HTR-8/SVneo (cell line): ENCODE data around the gene ACHE.
"Not testable (repeated sequence)": the region's sequence is repeated elsewhere in the genome, so short reads cannot be mapped to it uniquely, and the experiment has no call there.

Experiments
- DNase-seq: peaks from one replicate; pipeline ENCODE4 v3.0.0; 2011; ENCODE audit warnings: low spot score, mixed read lengths; ENCODE audit not compliant: insufficient read length
- FAIRE-seq: peaks from 2 replicates; lab custom pipeline; 2011; peaks lifted over from hg19 to GRCh38; lab: Jason Lieb, UNC

Gene ACHE

GRCh38 chr7:100895701-100895955 lies at the start of gene ACHE:
Gene ACHE (minus strand): TSS chr7:100895888. CDS start chr7:100894232, 1,656 bp downstream.
- no peak for FAIRE-seq

DNA sequence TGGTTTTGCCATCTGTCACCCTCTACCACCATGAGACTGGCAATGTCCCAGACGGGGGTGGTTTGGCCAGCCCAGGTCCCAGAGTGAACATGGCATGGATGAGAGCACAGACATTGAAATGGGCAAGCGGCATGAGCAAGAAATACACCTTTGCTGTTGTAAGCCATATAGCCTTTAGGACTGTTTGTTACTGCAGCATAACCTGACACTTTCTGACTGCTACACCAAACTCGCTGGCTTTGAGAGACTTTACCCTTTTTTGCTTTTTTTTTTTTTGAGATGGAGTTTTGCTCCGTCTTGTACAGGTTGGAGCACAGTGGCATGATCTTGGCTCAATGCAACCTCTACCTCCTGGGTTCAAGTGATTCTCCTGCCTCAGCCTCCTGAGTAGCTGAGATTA lies 48.5 kb upstream of the ACHE start:
- FAIRE-seq: no peak
- no peak for DNase-seq

More at GRCh38 chr7:100895701-100895955, at the start of gene ACHE:
- no peak for DNase-seq

GRCh38 chr7:100943693-100944092 lies 48.0 kb upstream of the ACHE start:
- no peak for FAIRE-seq
- no peak for DNase-seq

DNA sequence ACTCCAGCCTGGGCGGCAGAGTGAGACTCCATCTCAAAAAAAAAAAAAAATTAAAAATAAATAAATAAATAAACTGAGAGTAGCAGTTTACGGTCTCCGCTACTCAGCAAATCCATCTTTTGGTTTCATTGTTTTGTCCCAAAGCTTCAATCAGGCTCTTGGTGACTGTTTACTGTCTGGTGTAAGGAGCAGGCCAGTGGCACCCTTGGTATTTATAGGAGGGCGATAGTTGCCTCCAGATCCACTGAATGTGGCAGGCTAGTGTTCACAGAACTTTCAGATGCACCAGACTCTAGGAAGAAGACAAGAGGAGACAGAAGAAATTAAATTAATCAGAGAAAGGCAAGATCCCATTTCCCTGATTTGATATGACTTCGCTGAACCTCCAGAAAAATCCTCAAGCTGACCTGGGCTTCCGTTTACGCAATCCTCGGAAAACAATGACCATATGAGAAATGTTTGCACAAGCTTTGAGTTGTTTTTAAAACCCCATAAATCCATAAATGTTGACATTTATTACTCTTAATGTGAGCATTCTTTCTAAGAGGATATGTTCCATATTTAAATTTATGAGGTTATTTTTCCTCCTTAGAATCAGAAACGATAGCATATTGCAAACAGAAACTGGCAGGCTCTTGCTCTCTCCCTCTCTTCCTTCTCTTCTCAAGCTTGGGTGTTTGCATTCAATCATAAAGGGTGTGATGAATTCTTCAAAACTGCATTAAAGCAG lies 46.5 kb upstream of the ACHE start:
- DNase-seq (no peak), FAIRE-seq (no peak)

GRCh38 chr7:100936167-100936566 lies 40.5 kb upstream of the ACHE start:
- not testable (repeated sequence) for FAIRE-seq

DNA sequence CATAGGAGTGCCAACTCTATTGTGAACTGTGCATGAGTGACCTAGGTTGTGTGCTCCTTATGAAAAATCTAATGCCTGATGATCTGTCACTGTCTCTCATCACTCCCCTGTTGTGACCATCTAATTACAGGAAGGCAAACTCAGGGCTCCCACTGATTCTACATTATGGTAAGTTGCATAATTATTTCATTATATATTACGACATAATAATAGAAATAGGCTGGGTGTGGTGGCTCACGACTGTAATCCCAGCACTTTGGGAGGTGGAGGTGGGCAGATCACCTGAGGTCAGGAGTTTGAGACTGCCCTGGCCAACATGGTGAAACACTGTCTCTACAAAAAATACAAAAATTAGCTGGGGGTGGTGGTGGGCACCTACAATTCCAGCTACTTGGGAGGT lies 39.7 kb upstream of the ACHE start:
- not testable (repeated sequence) for DNase-seq, FAIRE-seq

More at GRCh38 chr7:100936167-100936566, 40.5 kb upstream of the ACHE start:
- not testable (repeated sequence) for DNase-seq

DNA sequence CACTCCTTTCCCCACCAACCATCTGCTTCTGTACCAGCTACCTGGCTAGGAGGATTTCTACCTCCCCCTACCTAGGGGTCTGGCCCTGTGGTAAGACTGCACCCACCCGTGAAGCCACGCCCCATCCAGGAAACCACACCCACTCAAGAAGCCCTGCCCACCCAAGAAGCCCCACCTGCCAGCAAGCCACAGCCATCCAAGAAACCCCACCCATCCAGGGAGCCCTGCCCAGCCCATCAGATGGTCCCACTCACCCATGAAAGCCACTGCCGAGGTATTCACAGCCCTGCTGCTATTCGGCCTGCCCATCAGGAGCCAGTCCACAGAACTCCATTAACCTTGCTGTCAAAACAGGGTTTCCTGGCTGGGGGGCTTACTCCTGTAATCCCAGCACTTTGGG lies 38.0 kb upstream of the ACHE start:
- DNase-seq (no peak), FAIRE-seq (no peak)

DNA sequence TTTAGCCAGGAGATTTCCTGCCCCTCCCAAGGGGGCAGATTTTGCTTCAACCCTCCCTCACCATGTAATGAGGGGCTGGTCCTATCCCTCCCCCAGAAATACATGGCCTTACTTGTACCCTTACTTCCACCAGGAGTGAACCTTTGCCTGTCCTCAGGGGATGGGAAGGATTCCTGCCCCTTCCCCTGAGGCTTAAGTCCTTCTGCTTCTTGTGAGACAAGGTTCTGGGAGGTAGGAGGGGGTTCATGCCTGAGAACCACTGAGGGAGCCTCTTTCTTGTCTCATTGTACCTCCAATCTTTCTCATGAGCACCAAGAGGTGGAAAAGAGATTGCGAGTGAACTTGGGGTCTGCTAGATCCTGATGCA lies 34.1 kb upstream of the ACHE start:
- FAIRE-seq: no peak
- DNase-seq: no peak

DNA sequence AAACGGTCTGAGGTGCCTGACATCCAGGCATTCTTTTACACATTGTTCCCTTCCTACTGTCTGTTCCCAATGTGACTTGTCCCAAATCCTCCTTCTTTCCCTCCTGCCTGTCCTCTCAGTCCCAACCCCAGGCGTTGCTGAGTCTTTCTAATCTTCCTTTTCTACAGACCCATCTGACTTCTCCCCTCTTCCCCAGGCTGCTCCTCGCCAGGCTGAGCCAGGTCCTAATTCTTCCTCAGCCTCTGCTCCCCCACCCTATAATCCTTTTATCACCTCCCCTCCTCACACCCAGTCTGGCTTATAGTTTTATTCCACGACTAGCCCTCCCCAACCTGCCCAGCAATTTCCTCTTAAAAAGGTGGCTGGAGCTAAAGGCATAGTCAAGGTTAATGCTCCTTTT lies 27.9 kb upstream of the ACHE start:
- not testable (repeated sequence) for FAIRE-seq

GRCh38 chr7:100921039-100921438 lies 25.4 kb upstream of the ACHE start:
- no peak for DNase-seq
- FAIRE-seq: no peak

More for the DNA sequence above, 27.9 kb upstream of the ACHE start:
- not testable (repeated sequence) for DNase-seq

DNA sequence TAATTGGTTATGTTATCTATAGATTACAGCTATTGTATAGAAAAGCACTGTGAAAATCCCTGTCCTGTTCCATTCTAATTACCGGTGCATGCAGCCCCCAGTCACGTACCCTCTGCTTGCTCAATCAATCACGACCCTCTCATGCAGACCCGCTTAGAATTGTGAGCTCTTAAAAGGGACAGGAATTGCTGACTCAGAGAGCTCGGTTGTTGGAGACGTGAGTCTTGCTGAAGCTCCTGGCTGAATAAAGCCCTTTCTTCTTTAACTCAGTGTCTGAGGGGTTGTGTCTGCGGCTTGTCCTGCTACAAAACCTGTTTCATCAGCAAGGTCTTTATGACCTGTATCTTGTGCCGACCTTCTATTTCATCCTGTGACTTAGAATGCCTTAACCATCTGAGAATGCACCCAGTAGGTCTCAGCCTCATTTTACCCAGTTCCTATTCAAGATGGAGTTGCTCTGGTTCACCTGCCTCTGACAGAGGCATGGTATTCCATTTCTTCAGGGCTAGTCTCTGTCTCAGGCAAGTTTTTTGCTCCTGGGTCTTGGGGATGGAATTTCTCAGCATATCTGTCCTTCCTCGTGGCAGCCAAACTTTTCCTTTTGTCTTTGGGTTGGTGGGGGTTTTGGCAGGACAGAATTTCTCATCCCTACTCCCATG lies 24.2 kb upstream of the ACHE start:
- not testable (repeated sequence) for FAIRE-seq, DNase-seq

DNA sequence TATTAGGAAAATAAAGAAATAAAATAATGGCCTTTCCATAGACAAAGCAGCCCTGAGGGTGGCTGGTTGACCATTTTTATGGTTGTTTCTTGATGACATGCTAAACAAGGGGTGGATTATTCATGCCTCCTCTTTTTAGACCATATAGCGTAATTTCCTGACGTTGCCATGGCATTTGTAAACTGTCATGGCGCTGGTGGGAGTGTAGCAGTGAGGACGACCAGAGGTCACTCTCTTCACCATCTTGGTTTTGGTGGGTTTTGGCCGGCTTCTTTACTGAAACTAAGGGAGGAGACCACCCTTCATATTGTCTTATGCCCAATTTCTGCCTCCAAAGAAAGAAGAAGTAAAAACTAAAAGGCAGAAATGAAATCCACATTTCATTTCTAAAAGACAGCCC lies 23.6 kb upstream of the ACHE start:
- not testable (repeated sequence) for FAIRE-seq, DNase-seq

- DNase-seq (no peak), FAIRE-seq (no peak)
Measured at GRCh38 chr7:100914879-100915447, 19.3 kb upstream of the ACHE start.

DNA sequence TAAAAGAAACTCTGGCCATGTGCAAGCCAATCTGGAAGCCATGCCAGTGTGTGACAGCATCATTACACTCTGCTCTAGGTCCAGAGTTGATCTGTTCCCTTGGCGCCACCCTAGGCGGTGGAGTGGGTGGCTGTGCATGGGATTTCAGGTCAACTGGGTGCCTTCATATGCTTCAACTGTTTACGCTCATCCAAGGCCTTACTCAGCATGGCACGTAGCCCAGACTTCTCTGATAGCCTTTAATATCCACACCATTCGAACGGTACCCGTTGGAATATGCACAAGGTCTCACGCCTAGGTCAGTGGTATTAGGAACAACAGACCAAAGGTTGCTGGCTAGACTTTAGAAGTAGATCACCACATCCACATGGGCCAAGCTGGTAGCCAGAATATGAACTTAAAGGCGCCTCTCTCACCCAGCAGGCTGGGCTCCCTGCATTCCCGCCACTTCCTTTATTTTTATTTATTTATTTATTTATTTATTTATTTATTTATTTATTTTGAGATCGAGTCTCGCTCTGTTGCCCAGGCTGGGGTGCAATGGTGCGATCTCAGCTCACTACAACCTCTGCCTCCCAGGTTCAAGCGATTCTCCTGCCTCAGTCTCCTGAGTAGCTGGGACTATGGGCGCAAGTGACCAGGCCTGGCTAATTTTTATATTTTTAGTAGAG lies 18.7 kb upstream of the ACHE start:
- FAIRE-seq: no peak
- no peak for DNase-seq

DNA sequence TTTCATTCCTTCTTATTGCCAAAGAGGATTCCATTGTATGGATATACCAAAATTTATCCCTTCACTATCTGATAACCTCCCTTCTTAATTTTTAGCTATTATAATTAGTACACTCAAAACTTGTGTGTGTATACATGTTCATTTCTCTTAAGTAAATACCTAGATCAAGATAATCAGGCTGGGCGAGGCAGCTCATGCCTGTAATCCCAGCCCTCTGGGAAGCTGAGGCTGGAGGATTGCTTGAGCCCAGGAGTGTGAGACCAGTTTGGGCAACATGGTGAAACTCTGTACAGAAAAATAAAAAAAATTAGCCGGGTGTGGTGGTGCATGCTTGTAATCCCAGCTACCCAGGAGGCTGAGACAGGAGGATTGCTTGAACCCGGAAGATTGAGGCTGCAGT lies 15.8 kb upstream of the ACHE start:
- FAIRE-seq (no peak), DNase-seq (no peak)

- FAIRE-seq, DNase-seq: not testable (repeated sequence)
Measured at GRCh38 chr7:100910443-100910842, 14.8 kb upstream of the ACHE start.

DNA sequence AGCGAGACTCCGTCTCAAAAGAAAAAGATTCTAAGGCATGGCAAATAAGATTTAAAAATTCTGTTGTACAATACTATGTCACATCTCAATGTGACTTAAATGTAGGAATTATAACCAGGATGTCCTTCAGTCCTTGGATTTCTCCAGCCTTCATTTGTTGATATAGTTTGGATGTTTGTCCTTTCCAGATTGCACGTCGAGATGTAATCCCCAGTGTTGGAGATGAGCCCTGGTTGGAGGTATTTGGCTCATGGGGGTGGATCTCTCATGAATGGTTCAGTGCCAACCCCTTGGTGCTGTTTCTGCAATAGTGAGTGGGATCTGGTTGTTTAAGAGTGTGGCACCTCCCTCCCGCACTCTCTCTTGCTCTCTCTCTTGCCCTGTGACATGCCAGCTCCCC lies 12.8 kb upstream of the ACHE start:
- no peak for FAIRE-seq

GRCh38 chr7:100902638-100903037 lies 7.0 kb upstream of the ACHE start:
- FAIRE-seq (no peak), DNase-seq (no peak)

More for the DNA sequence above, 12.8 kb upstream of the ACHE start:
- no peak for DNase-seq

DNA sequence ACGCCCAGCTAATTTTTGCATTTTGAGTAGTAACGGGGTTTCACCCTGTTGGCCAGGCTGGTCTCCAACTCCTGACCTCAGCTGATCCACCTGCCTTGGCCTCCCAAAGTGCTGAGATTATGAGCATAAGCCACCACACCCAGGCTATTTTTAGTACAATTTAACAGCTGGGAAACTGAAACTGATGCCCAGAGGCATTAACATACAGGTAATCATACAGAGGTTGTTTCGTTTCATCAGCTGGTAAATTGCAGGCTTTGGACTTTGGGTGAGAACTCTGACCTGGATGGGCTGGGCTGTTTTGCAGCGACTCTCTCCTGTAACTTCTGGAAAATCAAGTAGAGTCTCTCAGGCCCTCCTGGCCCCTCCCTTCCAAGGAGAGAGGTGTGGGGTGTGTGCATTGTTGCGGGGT lies 6.2 kb upstream of the ACHE start:
- DNase-seq: no peak
- no peak for FAIRE-seq

DNA sequence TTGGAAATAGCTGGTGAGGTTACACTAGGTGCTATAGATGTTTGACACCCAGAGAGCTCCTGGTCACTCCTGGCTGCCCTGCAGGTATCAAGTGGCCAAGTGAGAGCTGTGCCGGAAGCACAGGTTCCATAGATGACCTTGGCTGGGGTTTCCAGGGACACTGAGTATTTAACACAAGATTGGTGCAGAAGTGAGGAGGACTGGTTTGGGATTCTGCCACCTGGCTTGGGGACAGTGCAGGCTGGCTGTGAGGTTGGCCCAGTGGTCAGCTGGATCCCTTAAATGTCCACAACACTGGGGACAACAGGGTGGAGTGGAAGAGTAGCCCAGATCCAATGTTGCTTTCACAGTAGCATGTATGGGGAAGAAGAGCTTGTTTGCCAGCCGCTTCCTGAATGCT lies 5.3 kb upstream of the ACHE start:
- DNase-seq (no peak), FAIRE-seq (no peak)

- FAIRE-seq (no peak), DNase-seq (no peak)
Measured at GRCh38 chr7:100899432-100899831, 3.7 kb upstream of the ACHE start.
